Gastrocnemius medialis (tissue), 4 donors: ENCODE data around the gene TSLP.

Experiments
- CTCF ChIP-seq, 5 experiments: fragments of 450-650 bp in 3 of 5; fragments of 200-600 bp in 2 of 5; sonication (generic) in 2 of 5; IDR thresholded peaks in 4 of 5; conservative IDR thresholded peaks in 1 of 5; 1 replicate in 4 of 5; 2 replicates in 1 of 5; pipeline ENCODE4 v1.5.1; 2016 to 2019; ENCODE audit warnings: antibody characterized with exemption in 5 of 5, mild to moderate bottlenecking in 3 of 5, moderate library complexity in 3 of 5
- POLR2A ChIP-seq, 2 donors: fragments of 450-650 bp; IDR thresholded peaks; one replicate each; pipeline ENCODE4 v1.6.1; 2017; ENCODE audit warnings: antibody characterized with exemption in 2 of 2, mild to moderate bottlenecking in 2 of 2, moderate library complexity in 2 of 2

DNA sequence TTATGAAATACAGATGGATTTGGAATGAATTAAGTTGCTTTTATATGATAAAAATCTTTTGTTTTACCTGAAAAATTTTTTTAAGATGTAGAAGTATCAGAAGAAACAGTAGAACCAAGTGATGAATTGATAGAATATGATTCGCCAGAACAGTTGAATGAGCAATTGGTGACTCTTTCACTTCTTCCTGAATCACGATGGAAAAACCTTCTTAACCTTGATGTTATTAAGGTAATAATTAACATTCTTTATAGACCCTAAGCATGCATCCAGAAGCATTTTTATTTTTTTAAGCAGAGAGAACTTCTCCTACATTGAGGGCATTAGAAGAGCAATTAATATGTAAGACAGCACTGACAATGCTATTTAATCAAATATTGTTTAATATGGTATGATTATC is 49.4 kb downstream of the TSLP start:
- TF ChIP-seq CTCF (IDR thresholded peaks at IDR 0.05 in 4 of 5, conservative IDR thresholded peaks at IDR 0.05 in 1 of 5) (no peak), POLR2A (IDR thresholded peaks at IDR 0.05) (no peak)
